Loucy (cell line): Measurements from ENCODE around the gene CMC2.
A peak's percentile ranks its signal among the peaks of the same experiment; 100 is the strongest.

Source experiments
- H2AFZ ChIP-seq: fragments of 200-600 bp; sonication (generic); 2 replicates; pipeline ENCODE4 v1.6.0; 2016; ENCODE audit warnings: antibody characterized with exemption, mild to moderate bottlenecking, low read length, moderate library complexity
- H3F3A ChIP-seq: fragments of 200-600 bp; 2 replicates; pipeline ENCODE4 v1.6.0; 2016; ENCODE audit warnings: antibody characterized with exemption, low read depth, mild to moderate bottlenecking
- H3K27me3 ChIP-seq: fragments of 200-600 bp; sonication (generic); 2 replicates; pipeline ENCODE4 v1.6.1; 2014; ENCODE audit warnings: low read length, mild to moderate bottlenecking; ENCODE audit not compliant: insufficient read depth, poor library complexity, severe bottlenecking
- H3K36me3 ChIP-seq: fragments of 200-600 bp; sonication (generic); 2 replicates; pipeline ENCODE4 v1.6.1; 2016; ENCODE audit warnings: low read length; ENCODE audit not compliant: insufficient read depth
- H3K4me1 ChIP-seq: fragments of 200-600 bp; sonication (generic); 2 replicates; pipeline ENCODE4 v1.5.1; 2014; ENCODE audit warnings: low read length, mild to moderate bottlenecking; ENCODE audit not compliant: insufficient read depth, poor library complexity, severe bottlenecking
- H3K4me2 ChIP-seq: fragments of 200-600 bp; sonication (generic); 2 replicates; pipeline ENCODE4 v1.6.0; 2014; ENCODE audit warnings: antibody characterized with exemption, low read length, low read depth, mild to moderate bottlenecking; ENCODE audit not compliant: poor library complexity, severe bottlenecking
- H3K4me3 ChIP-seq: fragments of 200-600 bp; sonication (generic); 2 replicates; pipeline ENCODE4 v1.5.1; 2014; ENCODE audit warnings: low read length, mild to moderate bottlenecking, mixed read lengths; ENCODE audit not compliant: poor library complexity, severe bottlenecking
- H3K79me2 ChIP-seq: fragments of 200-600 bp; sonication (generic); 2 replicates; pipeline ENCODE4 v1.6.1; 2014; ENCODE audit warnings: low read length; ENCODE audit not compliant: insufficient read depth
- H3K9ac ChIP-seq: fragments of 200-600 bp; sonication (generic); 2 replicates; pipeline ENCODE4 v1.6.0; 2014; ENCODE audit warnings: mild to moderate bottlenecking, low read depth, low read length, moderate library complexity; ENCODE audit not compliant: poor library complexity, severe bottlenecking
- H3K9me2 ChIP-seq: fragments of 200-600 bp; sonication (generic); replicated peaks from 2 replicates; pipeline ENCODE4 v1.6.1; 2016; ENCODE audit warnings: low read depth, low read length, mixed read lengths
- H3K9me3 ChIP-seq: fragments of 200-600 bp; sonication (generic); 2 replicates; pipeline ENCODE4 v1.6.1; 2014; ENCODE audit warnings: mild to moderate bottlenecking, antibody characterized with exemption, low read length, low read depth; ENCODE audit not compliant: insufficient read depth
- H4K20me1 ChIP-seq: fragments of 200-600 bp; sonication (generic); 2 replicates; pipeline ENCODE4 v1.6.0; 2014; ENCODE audit warnings: antibody characterized with exemption, low read length, mild to moderate bottlenecking; ENCODE audit not compliant: insufficient read depth, poor library complexity, severe bottlenecking
- EZH2phosphoT487 ChIP-seq: fragments of 200-600 bp; IDR thresholded peaks from 2 replicates; pipeline ENCODE4 v1.6.1; 2018; ENCODE audit warnings: antibody characterized with exemption, mild to moderate bottlenecking, moderate library complexity, borderline replicate concordance
- TF ChIP-seq, protein P1 (sequence below): fragments of 200-600 bp; sonication (generic); conservative IDR thresholded peaks from 2 replicates; pipeline ENCODE4 v1.5.1; 2014; ENCODE audit warnings: mild to moderate bottlenecking, antibody characterized with exemption, low read length

CMC2 gene

DNA sequence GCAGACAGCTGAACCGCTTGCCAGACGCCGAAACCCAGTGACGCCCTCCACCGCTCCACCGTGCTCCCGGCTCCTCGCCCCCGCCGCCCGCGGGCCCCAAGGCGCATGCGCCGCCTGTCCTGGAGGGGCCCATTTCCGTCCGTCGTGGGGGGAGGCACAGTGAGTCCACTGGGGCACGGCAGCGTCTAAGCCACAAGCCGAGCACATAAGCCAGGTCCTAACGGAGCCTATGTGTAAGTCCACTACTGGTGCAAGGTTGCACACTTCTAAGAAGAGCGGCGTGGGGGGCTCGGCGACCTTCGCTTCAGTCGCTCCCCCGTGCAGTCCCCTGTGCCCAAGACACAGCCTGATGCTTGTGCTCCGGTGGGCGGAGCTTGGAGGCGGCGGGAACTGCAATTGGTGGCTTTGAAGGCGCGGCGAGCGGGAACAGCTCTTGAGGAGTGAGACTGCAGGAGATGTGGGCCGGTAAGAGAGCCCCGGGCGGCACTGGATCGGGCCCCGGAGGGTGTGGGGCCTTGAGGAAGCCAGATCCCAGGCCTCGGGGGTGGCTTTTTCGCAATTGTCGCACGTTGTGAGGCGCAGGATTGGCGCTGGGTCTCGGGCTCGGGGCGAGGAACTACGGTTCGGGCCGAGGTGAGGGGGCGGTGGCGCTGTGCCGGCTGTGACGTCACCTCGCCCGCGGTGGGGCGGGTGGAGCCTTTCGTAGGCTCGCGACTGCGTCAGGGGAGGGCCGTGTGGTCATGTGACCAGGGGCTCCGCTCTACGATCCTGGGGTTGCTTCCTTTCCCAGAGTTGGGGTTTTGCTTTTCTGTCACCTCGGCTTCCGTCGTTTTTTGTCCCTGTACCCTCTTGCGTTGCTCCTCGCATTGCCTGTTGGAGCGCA lies at the start of gene CMC2, which contains the start of gene CENPN:
Gene CMC2, minus strand, starts transcription at position 73 of the 883 bp plus-strand sequence. CDS start 9,491 bp downstream, outside the sequence.
Gene CENPN, plus strand, starts transcription at position 402 of the 883 bp plus-strand sequence. CDS start 4,726 bp downstream, outside the sequence.
- Histone ChIP-seq H3K9ac (peak within 1 kb of the TSS; percentile 83), H3K36me3 (peaks cover 4% of the 10 kb centered on the region; the same call in 1 of the 2 replicates), H3K9me3 (no peaks in the 10 kb centered on the region), H3K4me3 (peak within 1 kb of the TSS; percentile 78), H3K4me2 (peak within 1 kb of the TSS; percentile 96), H3K4me1 (peaks cover 58% of the 10 kb centered on the region), H3F3A (no peaks in the 10 kb centered on the region), H3K79me2 (peaks cover 88% of the 10 kb centered on the region), H2AFZ (peak within 1 kb of the TSS; percentile 95), H3K27me3 (no peaks in the 10 kb centered on the region), H3K9me2 (no peaks in the 10 kb centered on the region), H4K20me1 (peaks cover 56% of the 10 kb centered on the region)
- TF ChIP-seq, protein P1, sequence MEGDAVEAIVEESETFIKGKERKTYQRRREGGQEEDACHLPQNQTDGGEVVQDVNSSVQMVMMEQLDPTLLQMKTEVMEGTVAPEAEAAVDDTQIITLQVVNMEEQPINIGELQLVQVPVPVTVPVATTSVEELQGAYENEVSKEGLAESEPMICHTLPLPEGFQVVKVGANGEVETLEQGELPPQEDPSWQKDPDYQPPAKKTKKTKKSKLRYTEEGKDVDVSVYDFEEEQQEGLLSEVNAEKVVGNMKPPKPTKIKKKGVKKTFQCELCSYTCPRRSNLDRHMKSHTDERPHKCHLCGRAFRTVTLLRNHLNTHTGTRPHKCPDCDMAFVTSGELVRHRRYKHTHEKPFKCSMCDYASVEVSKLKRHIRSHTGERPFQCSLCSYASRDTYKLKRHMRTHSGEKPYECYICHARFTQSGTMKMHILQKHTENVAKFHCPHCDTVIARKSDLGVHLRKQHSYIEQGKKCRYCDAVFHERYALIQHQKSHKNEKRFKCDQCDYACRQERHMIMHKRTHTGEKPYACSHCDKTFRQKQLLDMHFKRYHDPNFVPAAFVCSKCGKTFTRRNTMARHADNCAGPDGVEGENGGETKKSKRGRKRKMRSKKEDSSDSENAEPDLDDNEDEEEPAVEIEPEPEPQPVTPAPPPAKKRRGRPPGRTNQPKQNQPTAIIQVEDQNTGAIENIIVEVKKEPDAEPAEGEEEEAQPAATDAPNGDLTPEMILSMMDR = no peak
- no peak for TF ChIP-seq EZH2phosphoT487

DNA sequence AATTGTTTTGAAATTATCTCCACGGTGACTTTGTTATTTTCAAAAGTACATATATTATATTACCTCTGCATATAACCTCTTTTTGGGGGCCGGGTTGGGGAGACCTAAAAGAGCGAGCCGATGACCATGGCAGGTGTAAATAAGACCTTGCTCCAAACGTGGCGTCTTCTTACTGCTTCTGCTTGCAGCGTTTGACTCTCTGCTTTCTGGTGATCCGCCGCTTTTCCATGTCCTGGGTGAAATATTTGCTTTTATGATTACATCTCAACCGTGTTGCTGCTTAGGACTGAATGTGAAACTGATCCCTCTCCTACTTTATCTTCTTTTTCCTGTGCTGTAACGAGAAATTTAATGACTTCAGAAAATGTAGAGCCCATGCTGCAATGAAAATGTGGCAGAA lies 47.1 kb upstream of the CMC2 start:
- Histone ChIP-seq H2AFZ (no peak overlapping the region), H4K20me1 (no peaks in the 10 kb centered on the region), H3K9me2 (no peaks in the 10 kb centered on the region), H3K36me3 (no peaks in the 10 kb centered on the region), H3K9me3 (no peaks in the 10 kb centered on the region), H3K79me2 (no peaks in the 10 kb centered on the region), H3K27me3 (no peaks in the 10 kb centered on the region), H3K4me1 (no peaks in the 10 kb centered on the region), H3K4me2 (no peak overlapping the region), H3K9ac (no peak overlapping the region), H3F3A (no peaks in the 10 kb centered on the region), H3K4me3 (no peak overlapping the region)
- TF ChIP-seq EZH2phosphoT487 = no peak

DNA sequence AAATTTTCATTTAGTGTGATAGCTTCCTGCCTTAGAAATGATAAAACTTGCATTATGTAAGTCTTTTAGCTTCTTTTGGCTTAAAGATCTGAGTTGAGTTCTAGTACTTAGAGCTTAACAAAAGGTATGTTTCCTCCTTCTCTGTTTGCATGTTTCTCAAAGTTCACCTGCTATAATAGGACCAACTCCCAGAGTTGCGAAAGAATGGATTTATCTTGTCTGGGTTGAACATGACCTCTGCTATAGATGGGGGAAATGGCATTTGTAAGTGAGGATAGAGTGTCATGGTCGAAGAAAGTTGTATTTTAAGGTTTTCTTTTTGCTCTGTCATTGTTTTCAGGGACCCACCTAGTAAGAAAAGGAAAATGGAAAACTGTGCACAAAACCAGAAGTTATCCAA lies 36.1 kb upstream of the CMC2 start:
- Histone ChIP-seq H3K9me3 (no peaks in the 10 kb centered on the region), H3K36me3 (peaks cover 41% of the 10 kb centered on the region; the same call in 1 of the 2 replicates), H2AFZ (no peak overlapping the region), H3K79me2 (peaks cover 19% of the 10 kb centered on the region), H3F3A (no peaks in the 10 kb centered on the region), H3K9me2 (no peaks in the 10 kb centered on the region), H3K9ac (no peak overlapping the region), H3K4me3 (no peak overlapping the region), H3K4me2 (no peak overlapping the region), H3K27me3 (no peaks in the 10 kb centered on the region), H3K4me1 (peaks cover 24% of the 10 kb centered on the region), H4K20me1 (peaks cover 3% of the 10 kb centered on the region)
- TF ChIP-seq, protein P1 = no peak
- TF ChIP-seq EZH2phosphoT487 = no peak
